ENCODE data around the gene NOC2L. TPM values are rescaled to one million over a fixed set of nuclear protein-coding genes. Genes with fewer than 3 reads are reported as not detected.

The NOC2L gene
- total RNA-seq, 4 donors from 2014 or later = 35.3 to 54.1 (median 47.5) TPM

GRCh38 chr1:936348-937264 lies 22.4 kb downstream of the NOC2L start:
- intact Hi-C loops (cut with DNase I) = loop anchor here (5.0 kb wide), 1 partner anchor 34 kb away; no protein-coding TSS in a partner anchor
- no peak for DNase-seq (ENCODE audit: extremely low spot score)
- Histone ChIP-seq H3K4me3 (no peak overlapping the region), H3K27ac (replicated peaks in 1 of 4) (no peak overlapping the region), H3K27me3 (peaks cover 10 to 92% (median 32%) of the 10 kb centered on the region in 4 donors), H3K36me3 (no peaks in the 10 kb centered on the region), H3K4me1 (peaks cover 26 to 43% (median 38%) of the 10 kb centered on the region in 4 donors), H3K9me3 (no peaks in the 10 kb centered on the region)
- WGBS = 67% methylated on average over 30 of the region's 45 CpGs
- TF ChIP-seq POLR2AphosphoS5 (IDR thresholded peaks at IDR 0.05) = no peak
- TF ChIP-seq POLR2A (IDR thresholded peaks at IDR 0.05; ENCODE audit: low read depth) = no peak
- TF ChIP-seq EP300 (IDR thresholded peaks at IDR 0.05) = no peak
- TF ChIP-seq CTCF (IDR thresholded peaks at IDR 0.05) = no peak

DNA sequence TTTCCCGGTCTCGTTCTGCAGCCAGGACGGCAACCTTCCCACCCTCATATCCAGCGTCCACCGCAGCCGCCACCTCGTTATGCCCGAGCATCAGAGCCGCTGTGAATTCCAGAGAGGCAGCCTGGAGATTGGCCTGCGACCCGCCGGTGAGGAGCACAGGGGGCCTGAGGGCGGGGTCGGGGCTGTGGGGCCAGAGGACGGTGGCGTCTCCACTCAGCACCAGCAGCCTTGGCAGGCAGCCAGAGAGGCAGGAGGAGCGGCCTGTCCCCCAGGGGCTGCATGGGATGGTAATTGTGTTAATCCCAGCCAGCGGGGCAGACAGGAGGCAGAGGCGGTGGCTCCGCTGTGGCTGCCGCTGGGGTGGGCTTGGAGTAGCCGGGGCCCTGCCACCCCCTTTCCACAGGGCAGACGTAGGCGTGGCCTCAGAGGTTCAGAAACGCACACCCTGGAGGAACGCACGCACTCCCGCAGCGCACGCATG lies 23.3 kb downstream of the NOC2L start:
- H3K9me3 ChIP-seq = no peaks in the 10 kb centered on the region
- WGBS = no CpG with 5 or more reads among the region's 30 CpGs
- H3K4me1 ChIP-seq = peaks cover 18 to 35% (median 30%) of the 10 kb centered on the region in 4 donors
- intact Hi-C loops (cut with DNase I) = loop anchor here (5.0 kb wide), 1 partner anchor 33 kb away; no protein-coding TSS in a partner anchor
- H3K36me3 ChIP-seq = no peaks in the 10 kb centered on the region
- no peak for DNase-seq (ENCODE audit: extremely low spot score)
- TF ChIP-seq POLR2A (IDR thresholded peaks at IDR 0.05; ENCODE audit: low read depth) = no peak
- TF ChIP-seq CTCF (IDR thresholded peaks at IDR 0.05) = no peak
- TF ChIP-seq POLR2AphosphoS5 (IDR thresholded peaks at IDR 0.05) = no peak
- H3K4me3 ChIP-seq = no peak overlapping the region
- H3K27me3 ChIP-seq = peaks cover 3 to 92% (median 27%) of the 10 kb centered on the region in 4 donors
- H3K27ac ChIP-seq (replicated peaks in 1 of 4) = no peak overlapping the region

- intact Hi-C loops (cut with DNase I) = loop anchor here (5.0 kb wide), 1 partner anchor 33 kb away; no protein-coding TSS in a partner anchor
- Histone ChIP-seq H3K9me3 (no peaks in the 10 kb centered on the region), H3K27me3 (peaks cover 0 to 92% (median 24%) of the 10 kb centered on the region in 4 donors), H3K27ac (replicated peaks in 1 of 4) (no peak overlapping the region), H3K36me3 (no peaks in the 10 kb centered on the region), H3K4me3 (no peak overlapping the region), H3K4me1 (peaks cover 12 to 29% (median 24%) of the 10 kb centered on the region in 4 donors)
- no peak for DNase-seq (ENCODE audit: extremely low spot score)
- TF ChIP-seq EP300 (IDR thresholded peaks at IDR 0.05) (no peak), POLR2A (IDR thresholded peaks at IDR 0.05; ENCODE audit: low read depth) (no peak), POLR2AphosphoS5 (IDR thresholded peaks at IDR 0.05) (no peak)
- 32% methylated on average over 29 of the region's 37 CpGs for WGBS
Observed at GRCh38 chr1:934991-935750, 23.9 kb downstream of the NOC2L start.

DNA sequence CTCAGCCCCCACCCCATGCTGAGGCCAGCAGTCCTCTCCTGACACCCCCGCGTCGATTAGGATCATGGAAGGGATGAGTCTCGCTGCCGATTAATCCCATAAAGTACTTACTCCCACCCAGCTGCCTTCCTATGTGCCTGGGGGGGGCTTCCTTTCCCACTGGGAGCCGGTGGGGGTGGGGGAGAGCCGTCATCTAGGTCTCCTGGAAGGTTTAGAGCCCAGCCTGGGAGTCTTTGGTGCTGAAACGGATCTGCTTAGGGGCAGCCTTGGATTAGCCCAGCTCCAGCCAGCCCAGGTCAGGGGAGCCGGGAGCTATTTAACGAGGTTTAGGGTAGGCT lies 25.5 kb downstream of the NOC2L start:
- Histone ChIP-seq H3K27ac (replicated peaks in 1 of 4) (no peak overlapping the region), H3K4me3 (no peak overlapping the region), H3K36me3 (no peaks in the 10 kb centered on the region), H3K27me3 (peaks cover 0 to 92% (median 19%) of the 10 kb centered on the region in 4 donors), H3K4me1 (peaks cover 6 to 17% (median 13%) of the 10 kb centered on the region in 4 donors), H3K9me3 (no peaks in the 10 kb centered on the region)
- intact Hi-C loops (cut with DNase I) = no loop called here
- no peak for TF ChIP-seq POLR2AphosphoS5 (IDR thresholded peaks at IDR 0.05)
- TF ChIP-seq EP300 (IDR thresholded peaks at IDR 0.05) = no peak
- TF ChIP-seq POLR2A (IDR thresholded peaks at IDR 0.05; ENCODE audit: low read depth) = no peak
- TF ChIP-seq CTCF (IDR thresholded peaks at IDR 0.05) = no peak
- 53% methylated on average over 6 of the region's 10 CpGs for WGBS
- no peak for DNase-seq (ENCODE audit: extremely low spot score)

All from esophagus muscularis mucosa (tissue), 4 donors.